Measurements from ENCODE around the gene RAB23.
"Not testable (repeated sequence)": the region's sequence is repeated elsewhere in the genome, so short reads cannot be mapped to it uniquely, and the experiment has no call there.

RAB23 gene

DNA sequence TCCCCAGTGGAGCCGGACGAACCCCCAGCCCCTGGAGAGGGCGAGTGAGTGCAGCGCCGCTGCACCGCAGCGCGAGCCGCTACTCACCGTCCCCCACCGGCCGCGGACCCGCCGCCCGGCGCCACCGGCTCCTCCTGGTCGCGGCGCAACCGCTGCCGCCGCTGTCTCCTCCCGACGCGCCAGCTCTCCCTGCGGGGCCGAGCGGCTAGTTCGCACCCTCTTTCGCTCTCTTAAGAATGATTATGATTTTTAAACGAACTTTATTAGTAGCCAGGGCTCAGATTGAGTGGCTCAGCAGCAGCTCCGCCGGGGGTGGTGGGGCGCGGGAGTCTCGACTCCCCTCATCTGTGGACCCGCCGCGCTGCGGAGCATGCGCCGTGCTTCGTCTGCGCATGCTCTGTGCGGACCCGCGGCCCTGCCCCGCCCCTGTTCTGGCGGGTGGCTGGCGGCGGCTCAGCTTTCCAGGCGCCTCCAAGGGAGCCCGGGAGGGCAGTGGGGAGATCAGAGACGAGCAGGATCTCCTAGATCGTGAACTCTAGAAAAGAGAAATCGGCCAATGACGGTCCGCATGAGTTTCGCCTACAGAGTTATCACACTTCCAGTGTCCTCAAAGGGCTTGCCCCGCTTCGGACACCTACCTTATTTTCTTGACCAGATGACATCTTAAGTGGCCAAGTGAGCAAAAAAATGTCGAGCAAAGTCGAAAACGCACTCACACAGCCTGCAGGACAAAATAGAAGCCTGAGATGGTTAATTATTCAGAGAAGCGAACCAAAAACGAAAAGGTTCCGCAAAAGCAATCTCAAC lies at the start of gene RAB23:
RAB23 (minus strand) TSS at position 372 of the 807 bp plus-strand sequence. CDS start 11,927 bp downstream, outside the sequence.
- peak; percentile 87 for DNase-seq

DNA sequence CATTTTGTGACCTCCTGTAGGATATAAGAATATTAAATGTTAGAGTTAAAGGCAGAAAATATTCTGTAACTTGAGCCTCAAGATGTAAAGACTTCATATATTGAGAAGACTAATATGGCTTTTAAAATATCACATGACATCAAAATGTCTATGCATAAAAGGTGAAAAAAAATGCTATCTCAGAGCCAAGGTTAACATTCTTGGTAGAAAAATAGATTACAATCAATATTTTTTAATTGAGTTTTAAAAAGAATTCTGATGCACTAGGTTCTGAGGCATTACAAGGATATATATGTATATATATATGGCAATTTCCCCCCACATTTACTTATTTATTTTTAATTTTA lies 46.2 kb upstream of the RAB23 start:
- DNase-seq, result no peak

DNA sequence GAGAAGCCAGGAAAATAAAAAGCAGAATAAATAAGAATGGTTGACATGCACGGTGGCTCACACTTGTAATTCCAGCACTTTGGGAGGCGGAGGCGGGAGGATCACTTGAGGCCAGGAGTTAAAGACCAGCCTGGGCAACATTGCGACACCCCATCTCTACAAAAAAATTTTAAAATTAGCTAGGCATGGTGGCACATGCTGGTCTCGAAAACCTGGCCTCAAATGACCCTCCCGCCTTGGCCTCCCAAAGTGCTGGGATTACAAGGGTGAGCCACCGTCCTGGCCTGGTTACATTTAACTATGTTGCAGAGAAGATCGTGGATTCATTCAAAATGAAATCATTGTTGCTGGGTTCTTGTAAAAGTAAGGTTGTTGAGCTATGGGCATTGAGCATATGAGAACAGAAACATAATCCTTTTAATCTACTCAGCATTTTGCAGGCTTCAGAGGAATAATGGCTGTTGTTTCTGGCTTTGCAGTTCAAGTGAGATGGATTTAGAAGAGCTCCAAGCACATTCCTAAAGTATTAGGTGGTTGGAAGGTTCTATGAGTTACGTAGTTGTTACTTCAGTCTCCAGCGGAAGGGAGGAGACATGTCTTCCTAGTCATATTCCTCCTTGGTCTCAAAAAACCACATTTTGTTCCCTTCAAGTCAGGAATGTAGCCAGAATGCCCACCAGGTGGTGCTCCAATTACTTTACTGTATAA lies 45.6 kb upstream of the RAB23 start:
- peak; percentile 45 for DNase-seq

DNA sequence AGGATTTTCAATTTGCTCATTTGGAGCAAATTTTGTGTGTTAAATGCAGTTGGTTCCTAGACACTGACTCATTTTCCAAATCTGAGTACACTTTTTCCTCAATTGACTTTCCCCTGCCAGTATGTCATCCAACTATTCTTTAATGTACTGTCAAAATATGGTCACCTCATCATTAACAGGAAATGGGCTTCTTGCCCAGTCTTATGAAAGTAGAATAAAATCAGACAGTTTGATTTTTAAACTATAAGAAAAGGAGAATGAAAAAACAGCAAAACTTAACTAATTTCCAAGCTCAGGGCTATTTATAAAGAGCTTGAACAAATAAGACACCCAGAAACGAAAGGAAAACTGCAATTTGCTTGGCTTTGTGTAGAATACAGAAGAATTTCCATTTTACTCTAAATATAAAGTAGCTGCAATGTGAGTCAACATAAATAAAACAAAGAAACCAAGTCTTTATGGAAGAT lies 43.7 kb upstream of the RAB23 start:
- DNase-seq, result no peak

DNA sequence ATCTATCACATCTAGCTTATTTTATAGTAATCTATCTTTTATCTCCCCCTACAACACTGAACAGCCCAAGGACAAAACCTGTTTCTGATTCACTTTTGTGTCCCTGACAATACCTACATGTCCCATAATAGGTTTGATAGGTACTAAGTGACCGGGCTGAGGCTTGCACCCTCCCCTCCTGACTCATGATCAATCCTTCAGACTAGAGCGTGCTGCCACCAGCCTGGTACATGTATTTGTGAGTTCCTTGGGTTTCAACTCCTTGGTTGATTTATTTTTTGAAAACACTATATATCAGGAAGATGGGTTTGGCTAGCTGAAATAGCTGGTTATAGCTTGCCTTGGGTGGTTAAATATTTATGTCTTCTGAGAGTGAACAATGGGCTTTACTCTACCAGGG lies 41.6 kb upstream of the RAB23 start:
- DNase-seq, result no peak

DNA sequence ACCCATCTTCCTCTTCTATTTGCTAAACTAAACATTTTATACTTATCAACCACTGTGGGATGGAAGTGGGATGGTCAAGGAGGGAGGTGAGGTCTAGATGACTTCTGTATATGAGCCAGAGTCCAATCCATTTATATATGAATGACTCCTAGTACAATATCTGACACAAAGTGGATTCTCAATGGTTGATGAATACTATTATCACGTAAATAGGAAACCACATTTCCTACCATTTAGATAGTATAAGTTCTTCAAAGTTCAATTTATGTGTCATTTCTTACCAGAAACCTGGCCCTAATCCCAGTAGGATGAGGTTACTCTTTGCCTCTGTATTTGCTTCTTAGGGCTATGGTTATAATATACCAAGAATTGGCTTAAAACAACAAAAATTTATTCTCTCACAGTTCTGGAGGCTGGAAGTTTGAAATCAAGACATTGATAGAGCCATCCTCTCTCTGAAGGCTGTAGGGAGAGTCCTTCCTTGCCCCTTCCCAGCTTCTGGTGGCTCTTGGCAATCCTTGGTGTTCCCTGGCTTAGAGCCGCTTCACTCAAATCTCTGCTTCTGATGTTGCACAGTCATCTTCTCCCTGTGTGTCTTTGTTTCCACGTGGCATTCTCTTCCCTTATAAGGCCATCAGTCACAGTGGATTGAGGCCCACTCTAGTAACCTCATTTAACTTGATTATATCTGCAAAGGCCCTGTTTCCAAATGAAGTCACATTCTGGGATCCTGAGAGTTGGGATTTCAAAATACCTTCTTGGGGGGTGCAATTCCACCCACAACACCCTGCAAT lies 41.0 kb upstream of the RAB23 start:
- no peak for DNase-seq

DNA sequence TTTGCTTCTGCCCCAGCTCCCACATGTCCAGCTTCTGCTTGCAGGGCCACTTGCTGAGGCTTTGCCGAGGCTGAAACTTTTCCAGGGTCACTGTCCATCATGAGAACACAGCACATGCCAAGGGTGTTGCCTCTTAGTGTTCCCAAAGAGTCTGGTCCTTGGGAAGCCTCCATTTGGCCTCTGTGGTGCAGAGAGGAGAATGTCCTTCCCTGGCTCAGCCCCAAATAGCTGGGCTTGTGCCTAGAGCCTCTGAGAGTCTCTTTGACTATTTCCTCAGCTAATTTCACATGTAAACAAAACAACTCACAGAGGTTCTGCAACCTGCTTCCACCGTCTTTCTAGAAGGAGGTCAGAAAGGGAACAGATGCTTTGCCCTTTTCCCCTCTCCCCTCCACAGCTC lies 40.4 kb upstream of the RAB23 start:
- no peak for DNase-seq

DNA sequence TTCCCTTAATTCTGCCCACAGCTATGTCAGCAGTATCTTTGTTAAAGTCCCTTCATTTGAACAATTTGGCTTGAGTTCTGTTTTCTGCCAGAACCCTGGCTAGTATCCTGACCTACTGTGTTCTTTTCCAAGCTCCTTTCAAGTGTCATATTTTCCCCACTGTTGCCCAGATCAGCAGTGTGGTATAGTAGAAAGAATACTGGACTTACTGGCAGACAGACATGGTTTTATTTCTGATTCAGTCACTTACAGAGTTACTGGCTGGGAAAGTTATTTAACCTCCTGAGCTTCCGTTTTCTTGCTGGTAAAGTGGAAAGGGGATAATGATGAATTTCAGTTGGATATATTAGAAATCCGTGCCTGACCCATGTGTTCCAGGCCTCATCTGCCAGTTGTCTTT lies 39.8 kb upstream of the RAB23 start:
- DNase-seq, result no peak

DNA sequence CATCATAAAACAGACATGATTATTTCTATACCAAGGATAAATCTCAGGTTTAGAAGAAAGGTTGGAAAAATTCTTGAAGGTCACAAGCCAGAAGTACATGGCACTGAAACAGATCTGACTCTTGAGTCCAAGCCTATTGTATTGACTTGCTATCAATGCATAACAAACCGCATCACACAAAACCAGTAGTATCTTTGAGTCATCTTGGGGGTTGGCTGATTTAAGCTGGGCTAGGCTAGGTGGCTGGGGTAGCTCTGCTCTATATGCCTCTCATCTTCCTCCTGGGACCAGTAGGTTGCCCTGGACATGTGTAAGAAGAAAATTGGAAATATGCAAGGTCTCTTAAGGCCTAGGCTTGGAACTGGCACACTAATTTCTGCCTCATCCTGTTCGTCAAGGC lies 37.0 kb upstream of the RAB23 start:
- DNase-seq, result no peak

DNA sequence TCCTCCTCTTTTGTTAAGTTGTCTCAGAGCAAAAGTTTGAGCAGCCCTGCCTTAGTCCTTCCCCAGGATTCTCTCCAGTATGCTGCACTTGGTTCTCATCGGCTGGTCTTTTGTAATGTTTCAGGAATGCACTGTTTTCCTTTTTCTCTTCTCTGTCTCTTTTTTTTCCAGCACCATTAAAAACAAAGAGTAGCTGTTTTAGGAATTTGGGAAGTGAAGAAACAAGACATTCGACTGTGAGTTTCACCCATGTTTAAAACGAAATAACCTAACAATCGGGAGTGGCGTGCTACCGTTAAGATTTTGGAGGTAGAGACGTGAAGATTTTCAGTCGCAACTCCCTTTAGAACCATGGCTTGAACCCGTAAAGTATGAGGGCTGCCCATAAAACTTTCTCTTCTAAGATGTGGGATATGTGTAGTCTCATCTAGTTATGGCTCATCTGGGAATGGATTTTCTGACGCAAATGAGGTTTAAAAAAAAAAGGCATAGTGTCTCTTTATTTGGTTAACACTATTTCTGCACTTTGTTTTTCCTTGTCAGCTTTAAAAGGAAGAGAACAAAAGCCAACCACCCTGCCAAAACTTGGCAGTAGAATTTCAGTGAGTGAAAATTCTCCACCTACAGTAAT lies 35.9 kb upstream of the RAB23 start:
- no peak for DNase-seq

DNA sequence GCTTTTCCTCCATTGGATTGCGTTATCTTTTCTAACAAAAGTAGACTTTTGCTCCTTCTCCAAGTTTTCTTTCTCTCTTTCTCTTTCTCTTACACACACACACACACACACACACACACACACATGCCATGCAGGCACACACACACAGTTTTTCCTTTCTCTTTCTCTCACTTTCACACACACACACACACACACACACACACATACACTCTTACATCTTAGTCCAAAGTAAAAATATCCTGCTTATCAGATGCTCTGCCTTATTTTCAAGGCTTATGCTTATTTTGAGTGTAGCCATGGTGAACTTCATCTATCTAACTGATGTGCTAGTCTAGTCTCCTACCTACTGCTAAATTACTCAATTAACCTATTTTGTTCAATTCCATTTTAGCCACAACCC lies 34.4 kb upstream of the RAB23 start:
- DNase-seq, result no peak

DNA sequence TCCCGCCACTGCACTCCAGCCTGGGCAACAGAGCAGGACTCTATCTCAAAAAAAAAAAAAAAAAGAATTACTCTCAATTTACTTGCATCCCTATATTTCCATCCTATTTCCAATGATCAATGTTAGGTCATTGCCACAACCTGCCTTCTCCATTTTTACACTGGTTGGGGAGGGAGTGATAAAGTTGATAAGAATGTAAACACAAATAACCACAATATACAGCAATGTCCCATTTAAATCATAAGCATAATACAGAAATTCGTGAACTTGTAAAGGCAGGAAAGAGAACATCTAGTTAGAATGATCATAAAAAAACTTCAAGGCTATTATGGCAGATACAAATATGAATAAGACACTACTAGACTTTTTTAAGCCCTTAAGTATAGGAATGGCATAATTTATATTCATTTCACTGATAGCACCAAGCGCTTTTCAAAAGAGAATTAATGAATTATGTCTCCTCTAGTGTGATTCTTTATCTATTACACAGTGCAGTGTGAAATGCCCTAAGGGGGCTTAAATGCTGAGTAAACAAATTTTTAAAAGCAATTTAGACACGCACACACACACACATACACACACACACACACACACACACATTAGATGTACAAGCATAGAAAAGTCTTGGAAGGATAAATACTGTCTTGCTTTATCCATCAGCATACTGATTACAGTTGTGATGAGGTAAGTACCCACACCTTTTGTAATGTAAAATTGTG lies 33.5 kb upstream of the RAB23 start:
- no peak for DNase-seq

DNA sequence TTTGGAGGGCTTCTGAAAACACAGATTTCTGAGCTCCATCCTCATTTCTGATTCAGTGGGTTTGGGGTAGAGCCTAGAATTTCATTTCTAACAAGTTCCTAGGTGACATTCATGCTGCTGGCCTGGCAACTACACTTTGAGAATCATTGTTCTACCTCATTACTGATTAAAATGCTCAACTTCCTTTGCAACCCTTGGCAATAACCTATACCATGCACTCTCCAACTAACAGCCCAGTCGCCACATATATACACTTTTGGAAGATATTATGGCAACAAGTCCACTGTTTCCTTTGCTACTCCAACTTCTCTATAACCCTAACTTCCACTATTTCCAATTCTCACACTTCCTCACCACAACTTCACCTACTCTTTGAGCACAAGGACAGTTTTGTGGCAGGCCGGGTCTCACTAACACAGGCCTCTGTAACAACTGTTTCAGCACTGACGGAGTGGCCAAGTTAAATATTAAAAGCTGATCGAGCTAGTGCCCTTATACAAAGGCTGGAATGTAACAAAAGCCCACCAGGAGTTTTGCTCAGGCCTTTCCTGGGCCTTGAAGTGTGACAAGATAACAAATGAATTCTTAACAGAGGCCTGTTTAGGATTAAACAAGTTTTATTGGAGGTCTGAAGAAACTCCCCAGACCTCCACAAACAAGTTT lies 32.1 kb upstream of the RAB23 start:
- no peak for DNase-seq

DNA sequence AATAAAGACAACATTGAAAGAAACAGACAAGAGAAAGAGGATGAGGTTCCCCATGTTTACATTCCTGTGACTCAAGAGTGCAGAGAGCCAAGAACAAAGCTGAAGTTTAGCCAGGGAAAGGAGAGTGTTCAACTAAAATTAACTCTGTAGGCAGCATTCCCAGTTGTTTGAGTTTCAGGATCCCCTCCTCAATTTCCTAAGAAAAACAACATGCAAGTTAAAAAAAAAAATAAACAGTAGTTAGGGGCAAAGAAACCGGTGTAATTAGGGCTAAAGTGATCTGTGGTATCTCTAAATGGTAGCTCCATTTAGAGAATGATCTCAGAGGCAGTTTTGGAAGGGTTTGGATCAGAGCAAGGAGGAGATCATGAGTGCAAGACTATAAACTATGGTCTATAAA lies 30.9 kb upstream of the RAB23 start:
- no peak for DNase-seq

DNA sequence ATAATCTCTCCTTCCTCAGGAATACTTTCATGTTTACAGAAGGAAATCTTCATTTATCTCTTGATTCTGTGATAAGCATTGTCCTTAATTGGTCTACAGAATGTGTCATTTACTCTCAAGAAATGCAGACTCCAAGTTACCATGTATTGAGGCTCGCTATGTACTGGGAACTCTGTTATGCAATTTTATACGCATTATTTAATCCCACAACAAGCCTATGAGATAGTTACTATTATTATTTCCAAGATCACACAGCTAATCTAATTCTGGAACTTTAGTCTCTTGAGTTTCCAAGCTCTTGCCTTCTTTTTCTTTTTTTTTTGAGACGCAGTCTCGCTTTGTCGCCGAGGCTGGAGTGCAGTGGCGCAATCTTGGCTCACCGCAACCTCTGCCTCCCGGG lies 30.0 kb upstream of the RAB23 start:
- DNase-seq, result no peak

DNA sequence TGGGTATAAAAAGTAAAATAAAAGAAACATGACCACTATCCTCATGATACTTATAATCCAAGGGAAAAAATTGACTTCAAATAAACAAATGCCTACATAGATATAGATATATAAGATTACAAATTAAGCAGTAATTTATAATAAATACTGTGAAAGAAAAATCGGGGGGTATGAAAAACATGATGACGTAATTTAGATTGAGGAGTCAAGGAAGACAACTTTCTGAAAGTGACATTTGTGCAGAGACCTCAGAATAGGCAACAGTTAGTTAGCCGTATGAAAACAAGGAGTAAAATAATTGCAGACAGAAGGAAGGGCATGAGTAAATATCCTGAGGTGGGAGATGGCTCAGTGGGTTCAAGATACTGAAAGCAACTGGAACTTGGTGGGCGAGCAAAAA lies 28.2 kb upstream of the RAB23 start:
- DNase-seq, result no peak

DNA sequence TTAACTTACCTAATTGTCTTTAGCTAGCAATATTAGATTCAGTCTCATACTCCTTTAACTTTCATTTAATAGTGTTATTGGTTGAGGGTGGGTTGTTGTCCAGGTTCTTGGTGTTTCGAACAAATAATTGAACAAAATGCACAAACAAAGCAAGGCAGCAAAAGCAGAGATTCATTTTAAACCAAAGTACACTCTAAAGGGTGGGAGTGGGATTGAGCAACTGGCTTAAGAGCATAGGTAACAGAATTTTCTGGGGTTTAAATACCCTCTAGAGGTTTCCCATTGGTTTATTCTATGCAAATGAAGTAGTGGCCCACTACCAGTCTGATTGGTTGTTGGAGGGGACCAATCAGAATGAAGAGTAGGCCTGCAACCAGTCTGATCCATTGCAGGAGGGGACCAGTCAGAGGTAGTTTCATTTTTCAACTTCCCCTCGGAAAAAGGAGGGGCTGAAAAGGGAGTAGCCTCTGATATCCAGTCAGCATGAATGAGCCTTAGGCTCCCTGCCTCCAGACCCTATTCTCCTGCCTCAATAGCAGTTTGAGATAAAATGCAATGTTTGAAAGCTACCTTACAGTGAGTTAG lies 26.3 kb upstream of the RAB23 start:
- no peak for DNase-seq

DNA sequence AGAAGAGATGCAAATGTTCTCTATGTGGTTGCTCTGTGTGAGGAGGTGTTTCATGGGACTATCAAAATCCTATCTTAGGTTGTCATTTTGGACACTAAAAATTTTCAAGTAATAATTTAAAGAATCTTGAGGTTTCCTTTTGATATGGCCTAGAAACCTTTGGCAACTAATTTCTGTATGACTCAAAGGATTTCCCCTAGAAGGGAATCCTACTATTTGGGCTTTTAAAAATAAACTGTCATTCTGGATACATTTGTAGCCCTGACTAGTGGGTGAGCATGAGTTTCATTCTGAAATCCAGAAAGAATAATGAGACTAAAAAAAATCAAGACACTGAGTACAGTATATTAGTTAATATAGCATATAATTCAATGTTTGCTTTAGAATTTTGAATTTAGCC lies 25.5 kb upstream of the RAB23 start:
- no peak for DNase-seq

DNA sequence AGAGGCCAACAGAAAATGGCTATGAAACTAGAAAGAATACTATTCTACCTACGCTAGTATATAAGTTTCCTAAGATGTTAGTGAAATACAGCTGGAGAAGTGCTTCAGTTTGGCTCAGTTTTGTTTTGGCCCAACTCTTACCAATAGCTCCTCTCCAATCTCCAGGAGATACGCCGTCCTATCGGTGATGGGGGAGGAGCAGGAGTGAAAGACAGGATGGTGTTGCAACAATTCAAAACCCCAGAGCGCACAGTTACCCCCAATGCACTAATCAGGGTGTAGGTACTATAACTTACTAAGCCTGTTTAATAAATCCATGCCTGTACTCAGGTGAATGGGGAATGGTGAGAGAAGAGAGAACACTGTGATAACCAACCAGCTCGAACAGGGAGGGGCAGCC lies 24.2 kb upstream of the RAB23 start:
- no peak for DNase-seq

DNA sequence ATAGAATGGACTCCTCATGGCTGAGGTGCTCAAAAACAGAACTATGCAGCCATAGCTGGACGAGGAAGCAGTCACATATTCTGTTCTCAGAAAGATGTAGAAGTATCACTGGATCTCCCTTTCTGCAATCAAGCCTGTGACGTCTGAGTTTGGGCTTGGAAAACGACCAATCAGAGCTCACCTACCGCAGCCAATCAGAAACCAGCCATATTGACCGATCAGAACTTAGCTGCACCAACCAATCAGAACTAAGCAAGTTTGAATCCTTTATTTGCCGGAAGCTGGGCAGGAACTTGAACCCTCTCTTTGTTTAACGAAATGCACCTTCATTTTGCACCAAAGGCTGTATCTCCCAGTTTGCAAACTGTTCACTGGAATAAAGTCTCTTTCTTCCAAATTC lies 21.8 kb upstream of the RAB23 start:
- no peak for DNase-seq

DNA sequence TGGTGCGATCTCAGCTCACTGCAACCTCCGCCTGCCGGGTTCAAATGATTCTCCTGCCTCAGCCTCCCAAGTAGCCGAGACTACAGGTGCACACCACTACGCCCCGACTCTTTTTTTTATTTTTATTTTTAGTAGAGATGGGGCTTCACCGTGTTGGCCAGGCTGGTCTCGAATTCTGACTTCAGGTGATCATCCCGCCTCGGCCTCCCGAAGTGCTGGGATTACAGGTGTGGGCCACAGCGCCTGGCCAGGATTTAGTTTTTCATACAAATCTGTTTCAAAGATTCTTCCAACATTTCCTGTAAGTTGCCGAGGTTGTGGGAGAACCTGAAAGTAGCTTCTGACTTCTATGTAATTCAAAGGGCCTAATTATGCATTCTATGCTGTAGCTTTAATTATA lies 21.4 kb upstream of the RAB23 start:
- not testable (repeated sequence) for DNase-seq

DNA sequence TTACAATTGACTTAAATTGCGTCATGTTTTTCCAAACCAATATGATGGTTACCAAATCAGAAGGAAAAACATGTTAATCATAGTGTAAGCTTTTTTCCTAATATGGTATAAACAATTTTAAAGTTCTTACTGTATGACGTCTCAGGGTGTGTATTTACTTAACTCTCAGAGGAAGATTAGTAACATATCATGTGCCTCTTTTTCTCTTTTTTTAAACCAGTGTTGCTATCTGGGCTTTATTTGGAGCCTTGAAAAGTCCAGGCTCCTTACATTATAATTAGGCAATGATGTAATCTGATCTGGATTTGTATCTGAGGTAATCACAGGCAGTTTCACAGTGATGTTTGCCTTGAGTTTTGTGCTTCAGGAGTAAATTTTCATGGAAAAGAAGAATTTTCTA lies 20.4 kb upstream of the RAB23 start:
- DNase-seq, result no peak
